ENCODE data around the gene CFAP58. TPM values are rescaled to one million over a fixed set of nuclear protein-coding genes. Genes with fewer than 3 reads are reported as not detected.

The CFAP58 gene
- 1 to 10 TPM; 1.3 to 2.2 TPM for total RNA-seq

DNA sequence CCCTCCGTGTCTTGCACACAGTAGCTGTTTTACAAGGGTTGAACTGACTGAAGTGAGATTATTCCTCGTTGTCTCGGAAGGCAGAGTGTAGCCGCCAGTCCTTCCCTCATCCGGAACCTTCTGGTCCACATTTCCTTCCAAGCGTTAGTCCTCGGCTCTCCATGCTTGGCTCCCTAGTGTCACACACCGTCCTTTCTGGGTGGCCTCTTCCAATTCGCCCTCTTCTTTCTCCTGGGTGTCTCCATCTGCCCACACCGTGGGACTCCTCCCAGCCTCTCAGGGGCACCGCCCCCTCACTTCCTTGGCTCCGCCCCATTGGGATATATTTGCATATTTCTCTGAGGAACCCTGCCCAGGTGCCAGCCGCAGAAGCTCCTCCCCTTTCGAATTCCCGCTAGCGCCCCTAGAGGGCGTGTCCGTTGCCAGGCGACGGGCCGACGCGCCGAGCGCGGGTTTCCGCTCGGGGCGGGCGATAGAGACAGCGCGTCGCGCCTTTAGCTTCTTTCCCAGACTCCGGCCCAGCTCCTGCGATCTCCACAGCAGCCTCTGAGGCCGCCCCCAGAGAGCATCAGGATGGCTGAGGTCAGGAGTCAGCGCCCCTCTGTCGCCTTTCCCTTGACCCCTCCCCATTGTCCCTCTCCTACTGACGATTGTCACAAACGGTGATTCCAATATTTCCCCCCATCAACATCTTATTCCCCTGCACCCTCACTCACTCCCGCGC, at the start of gene CFAP58:
Gene CFAP58 (plus strand): TSS at position 509 of the 724 bp plus-strand sequence. CDS start 65 bp downstream, at position 574.
- Mint-ChIP-seq H3K36me3 (ENCODE audit: low read depth) (no peaks in the 10 kb centered on the region), H3K27ac (no peak within 1 kb of the TSS), H3K9me3 (no peaks in the 10 kb centered on the region), H3K4me3 (no peak within 1 kb of the TSS), H3K27me3 (no peaks in the 10 kb centered on the region), H3K4me1 (peaks cover 6% of the 10 kb centered on the region)
- peak; percentile 64 for ATAC-seq (replicated peaks)

GRCh38 chr10:104304356-104304745, 49.3 kb upstream of the CFAP58 start:
- Mint-ChIP-seq H3K9me3 (no peaks in the 10 kb centered on the region), H3K4me3 (no peak overlapping the region), H3K27ac (no peak overlapping the region), H3K4me1 (peaks cover 37% of the 10 kb centered on the region), H3K36me3 (ENCODE audit: low read depth) (no peaks in the 10 kb centered on the region), H3K27me3 (no peaks in the 10 kb centered on the region)
- no peak for ATAC-seq (replicated peaks)

GRCh38 chr10:104304927-104305326, 48.7 kb upstream of the CFAP58 start:
- Mint-ChIP-seq H3K27ac (no peak overlapping the region), H3K36me3 (ENCODE audit: low read depth) (no peaks in the 10 kb centered on the region), H3K27me3 (no peaks in the 10 kb centered on the region), H3K4me1 (peaks cover 42% of the 10 kb centered on the region), H3K9me3 (no peaks in the 10 kb centered on the region), H3K4me3 (no peak overlapping the region)
- ATAC-seq (replicated peaks), result no peak

DNA sequence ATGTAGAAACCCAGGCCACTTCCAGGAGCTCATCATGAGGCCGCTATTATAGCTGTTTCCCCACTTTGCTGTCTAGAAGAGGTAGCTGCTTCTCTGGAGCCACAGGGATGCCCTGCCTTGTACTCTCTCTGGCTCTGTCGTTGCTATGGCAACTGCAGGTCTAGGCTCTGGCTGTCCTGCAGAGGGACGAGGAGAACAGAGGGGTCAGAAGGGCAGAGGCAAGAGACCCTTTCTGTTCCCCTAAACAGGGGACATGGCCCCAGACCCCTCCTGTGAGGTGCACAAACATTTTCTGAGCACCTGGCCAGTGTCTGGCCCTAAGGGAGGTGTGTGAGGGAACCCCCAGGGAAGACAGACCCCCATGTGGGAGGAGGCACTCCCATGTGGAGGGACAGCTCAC, 46.7 kb upstream of the CFAP58 start:
- no peaks in the 10 kb centered on the region for H3K27me3 Mint-ChIP-seq
- ATAC-seq (replicated peaks), result no peak
- peaks cover 2% of the 10 kb centered on the region for H3K36me3 Mint-ChIP-seq (ENCODE audit: low read depth)
- H3K27ac Mint-ChIP-seq, result no peak overlapping the region
- peaks cover 37% of the 10 kb centered on the region for H3K4me1 Mint-ChIP-seq
- H3K4me3 Mint-ChIP-seq, result no peak overlapping the region
- H3K9me3 Mint-ChIP-seq, result no peaks in the 10 kb centered on the region

DNA sequence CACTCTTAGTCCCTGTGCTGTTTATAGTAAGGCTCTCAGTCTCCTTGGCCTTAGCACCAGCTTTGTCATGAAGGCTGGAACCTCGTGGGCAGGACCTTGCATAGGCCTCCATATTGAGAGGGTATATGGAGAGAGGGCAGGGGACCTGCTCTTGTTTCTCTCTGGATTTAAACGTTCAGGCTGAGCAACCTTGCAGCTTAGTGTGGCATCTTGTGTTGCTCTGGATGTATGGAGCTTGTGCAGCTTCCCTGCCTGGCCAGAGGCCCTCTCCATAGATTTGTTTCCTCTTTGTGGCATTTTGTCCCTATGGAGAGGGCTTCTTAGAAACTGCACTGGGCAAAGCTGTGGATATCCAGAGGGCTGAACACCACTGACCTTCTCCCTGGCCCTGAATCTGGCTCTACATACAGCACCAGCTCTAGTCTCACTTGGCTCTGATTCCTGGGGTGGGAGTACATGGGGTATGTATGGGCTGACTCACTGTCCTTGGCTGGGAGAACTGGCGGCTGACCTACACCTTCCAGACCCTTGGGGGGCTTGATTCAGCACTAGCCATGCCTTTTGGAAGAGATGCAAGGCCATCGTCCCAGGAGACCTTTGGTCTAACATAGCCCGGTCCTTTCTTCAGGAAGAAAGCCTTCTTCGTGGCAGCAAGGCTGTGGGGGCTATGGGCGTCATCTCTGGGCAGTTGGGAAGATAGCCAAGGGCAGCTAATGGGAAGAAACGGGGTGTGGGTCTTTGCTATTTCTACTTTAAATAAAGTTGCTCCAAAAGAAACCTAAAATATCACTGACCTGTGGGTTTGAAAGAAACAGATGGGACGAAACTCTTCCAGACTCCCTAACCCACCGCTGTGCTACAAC, 45.8 kb upstream of the CFAP58 start:
- Mint-ChIP-seq H3K36me3 (ENCODE audit: low read depth) (peaks cover 11% of the 10 kb centered on the region), H3K27ac (peak overlapping the region; percentile 5), H3K9me3 (no peaks in the 10 kb centered on the region), H3K4me3 (peak overlapping the region; percentile 32), H3K4me1 (peaks cover 37% of the 10 kb centered on the region), H3K27me3 (no peaks in the 10 kb centered on the region)
- no peak for ATAC-seq (replicated peaks)

DNA sequence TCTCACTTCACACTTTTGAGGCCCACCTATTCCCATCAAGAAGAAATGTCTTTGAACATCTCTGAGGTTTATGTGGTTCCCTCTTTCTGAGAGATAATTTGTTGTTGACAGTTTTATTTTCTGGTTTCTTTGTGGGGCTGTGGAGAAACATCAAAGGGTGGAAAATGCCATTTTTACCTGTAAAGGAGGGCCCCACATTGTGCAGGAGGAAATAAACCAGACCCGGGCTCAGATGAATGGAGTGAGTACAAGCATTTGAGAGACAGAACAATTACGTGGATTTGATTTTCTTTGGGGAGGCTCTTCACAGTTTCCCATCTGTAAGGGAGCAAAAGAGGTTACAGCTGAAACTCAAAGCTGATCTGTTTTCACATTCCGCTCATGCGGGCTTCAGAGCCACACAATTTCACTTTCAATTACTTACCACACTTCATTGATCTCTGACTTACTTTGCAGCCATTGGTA, 45.2 kb upstream of the CFAP58 start:
- peak overlapping the region; percentile 32 for H3K4me3 Mint-ChIP-seq
- peaks cover 18% of the 10 kb centered on the region for H3K36me3 Mint-ChIP-seq (ENCODE audit: low read depth)
- peak; percentile 77 for ATAC-seq (replicated peaks)
- H3K27ac Mint-ChIP-seq, result peak overlapping the region; percentile 5
- H3K9me3 Mint-ChIP-seq, result no peaks in the 10 kb centered on the region
- no peaks in the 10 kb centered on the region for H3K27me3 Mint-ChIP-seq
- H3K4me1 Mint-ChIP-seq, result peaks cover 37% of the 10 kb centered on the region

- no peak for ATAC-seq (replicated peaks)
- no peaks in the 10 kb centered on the region for H3K27me3 Mint-ChIP-seq
- H3K27ac Mint-ChIP-seq, result no peak overlapping the region
- no peaks in the 10 kb centered on the region for H3K9me3 Mint-ChIP-seq
- peaks cover 32% of the 10 kb centered on the region for H3K36me3 Mint-ChIP-seq (ENCODE audit: low read depth)
- H3K4me1 Mint-ChIP-seq, result peaks cover 37% of the 10 kb centered on the region
- no peak overlapping the region for H3K4me3 Mint-ChIP-seq
These were observed 43.4 kb upstream of the CFAP58 start for GRCh38 chr10:104309980-104310978.

- ATAC-seq (replicated peaks), result no peak
- Mint-ChIP-seq H3K4me3 (no peak overlapping the region), H3K36me3 (ENCODE audit: low read depth) (peaks cover 32% of the 10 kb centered on the region), H3K4me1 (peaks cover 29% of the 10 kb centered on the region), H3K27me3 (no peaks in the 10 kb centered on the region), H3K27ac (no peak overlapping the region), H3K9me3 (no peaks in the 10 kb centered on the region)
These were observed 42.4 kb upstream of the CFAP58 start for GRCh38 chr10:104311184-104311720.

DNA sequence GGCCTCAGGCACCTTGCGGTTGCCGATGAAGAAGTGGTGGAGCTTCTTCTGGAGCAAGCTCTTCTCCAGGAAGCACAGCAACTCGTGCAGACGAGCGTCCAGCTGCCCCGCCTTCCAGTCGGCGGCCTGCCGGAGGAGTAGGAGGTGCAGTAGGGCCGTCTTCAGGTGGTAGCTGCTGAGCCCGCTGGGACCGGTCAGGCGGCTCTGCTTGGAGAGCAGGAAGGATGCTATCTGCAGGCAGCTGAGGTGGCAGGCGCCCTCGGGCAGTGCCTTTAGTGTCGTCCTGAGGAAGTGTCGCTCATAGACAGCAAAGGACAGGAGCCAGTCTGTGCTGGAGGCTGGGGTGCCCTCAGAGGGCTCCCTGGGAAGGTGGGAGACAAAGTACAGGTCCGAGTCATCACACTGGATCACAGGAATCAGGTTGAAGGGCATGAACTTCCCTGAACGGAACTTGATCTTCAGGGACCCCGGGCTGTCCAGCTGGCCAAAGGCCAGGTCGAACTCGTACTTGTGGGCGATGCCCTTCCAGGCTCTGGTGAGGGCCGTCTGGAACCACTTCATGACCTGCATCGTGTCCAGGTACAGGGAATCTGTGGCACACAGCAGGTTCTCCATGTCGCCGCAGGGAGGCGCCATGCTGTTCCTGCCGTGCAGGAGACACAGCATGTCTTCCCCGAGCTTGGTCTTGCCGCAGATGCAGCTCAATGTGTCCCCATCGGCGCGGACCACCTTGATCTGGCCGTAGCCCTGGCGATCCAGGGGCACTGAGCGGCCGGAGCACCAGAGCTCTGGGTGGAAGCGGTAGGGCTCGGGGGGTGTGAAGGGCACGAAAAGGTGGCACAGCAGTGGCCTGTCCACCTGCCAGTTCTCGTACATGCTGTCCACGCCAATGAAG, 38.8 kb upstream of the CFAP58 start:
- Mint-ChIP-seq H3K9me3 (no peaks in the 10 kb centered on the region), H3K36me3 (ENCODE audit: low read depth) (peaks cover 32% of the 10 kb centered on the region), H3K27me3 (no peaks in the 10 kb centered on the region), H3K27ac (no peak overlapping the region), H3K4me3 (no peak overlapping the region), H3K4me1 (peaks cover 5% of the 10 kb centered on the region)
- no peak for ATAC-seq (replicated peaks)

- ATAC-seq (replicated peaks), result no peak
- H3K27ac Mint-ChIP-seq, result no peak overlapping the region
- H3K4me1 Mint-ChIP-seq, result peaks cover 5% of the 10 kb centered on the region
- peaks cover 32% of the 10 kb centered on the region for H3K36me3 Mint-ChIP-seq (ENCODE audit: low read depth)
- no peaks in the 10 kb centered on the region for H3K9me3 Mint-ChIP-seq
- no peak overlapping the region for H3K4me3 Mint-ChIP-seq
- no peaks in the 10 kb centered on the region for H3K27me3 Mint-ChIP-seq
These were observed 38.1 kb upstream of the CFAP58 start for GRCh38 chr10:104315486-104315921.

DNA sequence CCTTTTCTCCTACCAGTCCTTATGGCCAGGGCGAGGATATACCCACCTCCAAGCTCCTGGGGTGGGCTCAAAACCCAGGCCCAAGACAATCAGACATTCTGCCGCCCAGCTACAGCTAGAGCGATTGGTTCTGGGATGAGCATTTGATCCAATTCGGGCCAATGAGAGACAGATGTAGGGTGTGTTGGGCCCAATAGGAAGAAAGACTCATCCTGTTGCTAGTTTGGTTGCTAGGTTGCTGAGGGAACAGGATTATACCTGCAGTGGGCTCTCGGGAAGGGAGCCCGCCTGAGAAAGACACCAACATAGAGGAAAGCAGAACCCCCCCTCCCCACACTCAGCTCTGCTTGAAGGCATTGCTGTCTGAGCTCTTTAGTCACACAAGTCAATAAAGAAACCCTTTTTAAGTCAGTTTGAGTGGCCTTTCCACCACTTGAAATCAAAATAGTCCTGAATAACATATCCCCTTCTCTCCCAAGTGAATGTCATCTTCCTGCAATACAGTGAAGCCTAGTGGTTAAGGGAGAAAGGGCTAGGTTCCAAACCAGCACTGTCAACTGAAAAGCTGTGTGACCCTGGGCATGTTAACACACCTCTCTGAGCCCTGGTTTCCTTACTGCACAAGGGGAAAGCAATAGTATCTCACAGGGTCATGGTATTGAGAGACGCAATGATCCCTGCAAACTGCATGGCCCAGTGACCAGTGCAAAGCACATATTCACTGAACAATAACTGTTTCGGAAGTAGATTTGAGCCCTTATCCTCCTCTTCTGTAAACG, 37.1 kb upstream of the CFAP58 start:
- H3K4me1 Mint-ChIP-seq, result peaks cover 6% of the 10 kb centered on the region
- H3K4me3 Mint-ChIP-seq, result no peak overlapping the region
- no peaks in the 10 kb centered on the region for H3K9me3 Mint-ChIP-seq
- no peaks in the 10 kb centered on the region for H3K27me3 Mint-ChIP-seq
- ATAC-seq (replicated peaks), result no peak
- no peak overlapping the region for H3K27ac Mint-ChIP-seq
- peaks cover 32% of the 10 kb centered on the region for H3K36me3 Mint-ChIP-seq (ENCODE audit: low read depth)

GRCh38 chr10:104317269-104317710, 36.3 kb upstream of the CFAP58 start:
- H3K36me3 Mint-ChIP-seq (ENCODE audit: low read depth), result peaks cover 26% of the 10 kb centered on the region
- H3K27me3 Mint-ChIP-seq, result no peaks in the 10 kb centered on the region
- no peak for ATAC-seq (replicated peaks)
- peaks cover 14% of the 10 kb centered on the region for H3K4me1 Mint-ChIP-seq
- no peak overlapping the region for H3K27ac Mint-ChIP-seq
- no peaks in the 10 kb centered on the region for H3K9me3 Mint-ChIP-seq
- H3K4me3 Mint-ChIP-seq, result no peak overlapping the region
